ENCODE data around the gene ZBTB7C.

The ZBTB7C gene

DNA sequence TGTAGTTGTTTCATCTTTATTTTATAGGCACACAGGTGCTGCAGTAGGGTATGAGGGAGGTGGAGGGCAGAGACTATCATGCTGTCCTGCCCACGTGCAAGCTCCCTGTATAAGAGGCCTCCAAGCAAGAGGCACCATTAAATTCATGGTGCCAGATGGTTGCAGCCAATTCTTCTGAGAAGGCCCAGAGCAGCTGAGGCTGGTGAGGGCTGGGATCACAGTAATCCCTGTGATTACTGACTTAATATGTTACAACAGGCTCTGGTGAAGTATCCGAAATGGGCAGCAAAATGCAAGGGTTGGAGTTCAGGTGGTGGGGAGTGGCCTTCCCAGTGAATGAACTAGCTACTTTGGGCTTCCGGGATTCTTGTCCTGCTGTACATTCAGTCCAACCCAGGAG is 286.8 kb downstream of the ZBTB7C start:
- no peak for DNase-seq (ENCODE audit: low read depth in 2 of 2)

DNA sequence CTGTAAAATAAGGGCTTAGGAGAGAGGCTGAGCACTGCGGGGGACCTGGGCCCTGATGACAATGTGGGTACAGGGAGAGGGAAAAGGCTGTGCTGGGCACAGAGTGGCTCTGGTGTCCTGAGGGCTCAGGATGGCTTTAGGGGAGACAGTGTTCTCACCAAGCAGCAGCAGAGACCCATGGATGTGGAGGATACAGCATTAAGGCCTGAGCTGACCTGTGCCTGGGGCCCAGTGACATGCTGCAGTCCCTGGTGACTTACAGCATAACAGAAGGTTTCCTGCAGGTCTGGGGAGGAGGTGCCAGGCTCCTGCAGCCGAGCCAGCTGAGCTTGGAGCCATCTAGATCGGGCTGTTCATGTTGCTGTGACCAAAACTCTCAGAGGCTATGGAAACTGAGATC is 287.4 kb downstream of the ZBTB7C start:
- DNase-seq (ENCODE audit: low read depth in 2 of 2) = no peak

DNA sequence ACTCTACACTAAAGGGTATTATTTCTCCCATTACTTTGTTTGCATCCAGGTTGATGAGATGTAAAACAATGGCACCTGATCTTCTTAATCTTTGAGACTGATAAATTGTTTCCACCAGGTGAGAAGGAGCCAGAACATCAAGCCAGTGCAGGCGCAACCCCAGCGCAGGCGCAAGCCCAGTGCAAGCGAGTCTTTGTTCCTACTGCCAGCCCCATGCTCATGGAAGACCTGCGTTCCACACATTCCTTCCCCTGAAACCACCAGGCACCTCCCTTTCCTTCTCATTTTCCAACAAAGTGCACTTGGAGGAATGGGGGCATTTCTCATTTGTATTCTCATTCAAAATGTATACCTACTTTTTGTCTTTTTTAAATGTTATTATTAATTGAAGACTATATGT is 290.0 kb downstream of the ZBTB7C start:
- no peak for DNase-seq (ENCODE audit: low read depth in 2 of 2)

DNA sequence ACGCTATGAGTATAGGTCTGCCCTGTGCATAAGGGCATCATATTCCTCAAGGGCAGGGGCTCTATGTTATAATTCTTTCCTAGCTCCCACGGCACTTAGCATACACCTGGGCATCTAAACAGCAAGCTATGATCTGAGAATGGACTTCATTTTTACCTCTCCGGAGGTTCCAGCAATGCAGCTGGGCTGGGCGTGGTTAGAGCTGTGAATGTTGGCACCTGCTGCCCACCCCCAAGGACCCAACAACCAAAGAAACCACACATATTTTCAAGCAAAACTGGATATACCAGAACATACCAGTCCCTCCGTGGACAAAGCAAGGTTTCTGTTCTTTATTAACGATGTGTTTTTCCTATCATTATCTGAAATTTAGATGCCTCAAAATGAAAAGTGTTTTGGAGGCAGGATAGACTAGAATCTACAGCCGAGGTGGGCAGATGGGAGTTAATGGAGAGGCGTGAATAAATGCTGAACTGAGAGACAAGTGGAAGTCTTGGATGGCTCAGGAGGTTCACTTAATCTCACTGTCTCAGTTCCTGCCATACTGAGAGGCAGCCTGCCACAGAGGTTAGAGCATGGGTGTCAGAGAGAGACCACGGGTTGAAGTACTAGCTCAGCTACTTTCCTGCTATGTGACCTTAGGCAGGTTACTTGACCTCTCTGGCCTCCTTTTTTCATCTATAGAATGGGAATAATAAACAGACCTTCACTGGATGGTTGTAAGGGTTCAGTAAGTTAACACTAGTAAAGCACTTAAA is 292.1 kb downstream of the ZBTB7C start:
- no peak for DNase-seq (ENCODE audit: low read depth in 2 of 2)

DNA sequence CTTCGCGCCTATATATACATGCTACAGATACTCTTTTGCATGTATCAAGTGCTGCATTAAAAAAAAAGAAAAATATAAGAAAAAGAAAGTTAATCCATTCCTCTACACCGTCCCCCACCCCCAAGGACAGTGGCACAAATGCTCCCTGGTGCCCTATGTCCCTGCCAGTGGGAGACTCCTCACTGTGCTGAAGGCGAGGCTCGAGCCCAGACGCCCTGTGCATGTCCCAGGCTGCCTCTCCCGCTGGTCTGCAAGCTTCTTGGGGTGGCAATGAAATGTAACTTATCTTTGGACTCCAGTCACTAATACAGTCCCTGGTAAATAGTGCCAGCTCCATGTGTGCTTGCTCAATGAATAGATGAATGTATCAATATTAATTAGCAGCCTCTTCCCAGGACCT is 293.2 kb downstream of the ZBTB7C start:
- DNase-seq (ENCODE audit: low read depth in 2 of 2) = no peak

DNA sequence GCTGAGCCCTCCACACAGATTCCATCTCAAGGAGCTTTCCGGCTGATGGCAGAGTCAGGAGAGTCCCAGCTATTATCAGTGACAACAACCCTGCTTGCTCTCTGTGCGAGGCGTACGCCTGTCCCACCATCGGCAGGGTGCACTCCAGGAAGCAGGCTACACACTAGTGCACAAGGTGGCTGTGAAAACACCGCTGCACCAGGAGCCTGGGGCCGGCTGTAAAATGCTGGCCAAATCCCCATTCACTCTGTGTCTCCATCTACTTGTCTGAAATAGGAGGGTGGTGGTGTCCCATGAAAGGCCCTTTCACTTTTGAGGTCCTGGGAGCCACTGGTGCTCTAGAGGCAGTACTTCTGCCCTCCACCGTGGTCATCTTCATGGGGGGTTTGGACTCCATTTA is 295.5 kb downstream of the ZBTB7C start:
- DNase-seq (ENCODE audit: low read depth in 2 of 2) = no peak

DNA sequence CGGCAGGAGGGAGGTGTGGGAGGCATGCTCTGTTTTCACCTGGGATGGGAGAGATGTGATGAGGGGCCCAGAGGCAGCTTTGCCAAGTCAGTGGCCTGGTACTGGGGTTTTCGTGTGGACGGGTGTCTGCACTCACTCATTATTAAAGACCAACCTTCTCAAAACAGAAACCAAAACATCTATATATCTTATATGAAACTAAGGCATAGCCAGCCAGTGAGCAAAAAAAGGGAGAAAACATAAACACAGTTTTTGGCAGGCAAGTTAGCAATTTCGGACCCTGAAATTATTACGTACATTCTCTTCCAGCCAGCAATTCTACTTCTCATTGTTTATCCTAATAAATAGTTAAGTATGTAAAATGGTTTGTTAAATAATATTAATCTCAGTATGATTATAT is 297.6 kb downstream of the ZBTB7C start:
- DNase-seq (ENCODE audit: low read depth in 2 of 2) = no peak

DNA sequence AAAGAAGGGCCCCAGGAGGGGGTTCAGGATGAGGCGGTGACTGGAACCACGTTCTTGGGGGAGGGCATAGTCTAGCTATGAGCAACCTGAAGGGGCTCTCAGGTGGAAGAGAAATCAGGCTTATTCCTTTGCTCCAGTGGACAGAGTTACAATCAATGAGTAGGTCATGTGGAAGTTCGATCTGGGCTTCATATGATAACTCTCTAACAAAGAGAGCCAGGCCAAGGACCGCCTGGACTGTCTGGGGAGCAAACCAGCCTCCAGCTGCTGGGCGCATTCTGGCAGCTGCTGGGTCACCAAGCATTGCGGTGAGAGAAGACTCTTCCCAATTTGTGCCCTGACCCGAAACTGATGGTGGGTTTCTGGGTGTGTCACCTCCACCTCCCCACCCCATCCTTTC is 298.4 kb downstream of the ZBTB7C start:
- no peak for DNase-seq (ENCODE audit: low read depth in 2 of 2)

DNA sequence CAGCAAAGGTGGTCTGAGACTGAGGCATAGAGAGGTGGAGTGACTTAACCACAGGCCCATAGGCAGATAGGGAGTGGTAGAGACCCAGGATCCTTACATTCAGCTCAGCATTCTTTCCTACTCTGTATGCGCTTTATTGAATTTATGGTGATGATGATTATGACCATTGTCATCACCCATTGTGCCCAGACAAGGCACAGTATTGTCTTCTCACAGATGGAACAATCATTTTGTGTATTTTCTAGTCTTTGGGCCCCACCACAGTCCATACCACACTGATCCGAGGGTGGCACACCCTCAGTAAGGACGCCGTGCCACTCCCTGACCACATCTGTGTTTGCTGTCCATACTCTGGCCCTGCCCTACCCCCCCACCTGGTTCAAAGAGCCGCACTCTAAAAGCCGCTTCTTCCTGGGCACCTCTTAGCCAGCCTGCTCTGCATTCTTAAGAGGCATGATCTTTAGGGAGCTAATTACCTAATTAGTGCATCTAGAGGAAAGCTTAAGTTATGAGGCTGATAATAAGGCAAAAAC is 299.2 kb downstream of the ZBTB7C start:
- no peak for DNase-seq (ENCODE audit: low read depth in 2 of 2)

DNA sequence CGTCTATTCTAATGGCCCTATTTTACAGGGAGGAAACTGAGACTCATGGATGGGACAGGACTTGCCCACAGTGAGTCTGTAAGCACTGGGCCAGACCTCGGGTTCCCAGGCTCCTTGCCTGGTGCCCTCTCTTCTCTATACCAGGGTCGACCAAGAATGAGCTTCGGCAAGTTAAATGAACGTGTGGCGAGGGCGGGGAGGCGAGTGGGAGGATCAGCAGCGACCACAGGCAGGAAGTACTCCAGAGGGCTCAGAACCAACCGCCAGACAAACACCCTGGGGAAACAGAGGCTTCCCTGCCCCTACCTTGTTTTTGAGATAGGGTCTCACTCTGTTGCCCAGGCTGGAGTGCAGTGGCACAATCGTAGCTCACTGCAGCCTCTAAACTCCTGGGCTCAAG is 301.0 kb downstream of the ZBTB7C start:
- DNase-seq (ENCODE audit: low read depth in 2 of 2) = no peak

DNA sequence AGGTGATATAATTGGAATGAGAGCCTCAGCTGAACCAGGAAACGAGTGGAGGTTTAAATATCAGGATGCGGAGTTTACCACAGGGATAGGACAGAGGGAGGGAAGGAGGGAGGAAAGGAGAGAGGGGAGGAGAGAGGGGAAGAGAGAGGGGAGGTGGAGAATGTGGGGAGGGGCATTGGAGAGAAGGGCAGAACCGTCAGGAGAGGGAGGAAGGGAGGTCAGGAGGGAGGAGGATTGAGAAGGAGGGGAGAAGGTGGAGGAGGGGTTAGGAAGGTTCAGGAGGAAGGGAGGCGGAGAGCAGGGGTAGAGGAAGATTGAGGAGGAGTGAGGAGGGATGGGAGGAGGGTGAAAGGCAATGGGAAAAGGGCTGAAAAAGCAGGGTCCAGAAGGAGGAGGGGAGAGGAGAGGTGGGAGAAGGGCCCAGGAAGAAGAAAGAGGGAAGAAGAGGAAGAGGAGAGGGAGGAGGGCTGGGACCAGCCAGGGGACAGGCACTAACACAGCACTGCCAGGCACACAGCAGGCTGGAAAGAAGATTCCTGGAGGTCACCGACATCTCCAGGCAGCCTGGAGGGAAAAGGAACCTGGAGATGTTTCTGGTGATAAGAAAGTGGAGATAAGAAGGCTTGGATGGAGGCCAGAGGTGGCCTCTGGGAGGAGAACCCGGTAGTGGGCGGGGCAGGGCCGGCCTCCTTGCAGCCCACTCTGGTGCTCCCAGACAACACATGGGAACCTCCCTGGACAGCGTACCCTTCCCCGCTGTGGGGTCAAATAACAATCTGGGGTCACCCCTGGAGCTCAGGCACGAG is 302.0 kb downstream of the ZBTB7C start:
- no peak for DNase-seq (ENCODE audit: low read depth in 2 of 2)

DNA sequence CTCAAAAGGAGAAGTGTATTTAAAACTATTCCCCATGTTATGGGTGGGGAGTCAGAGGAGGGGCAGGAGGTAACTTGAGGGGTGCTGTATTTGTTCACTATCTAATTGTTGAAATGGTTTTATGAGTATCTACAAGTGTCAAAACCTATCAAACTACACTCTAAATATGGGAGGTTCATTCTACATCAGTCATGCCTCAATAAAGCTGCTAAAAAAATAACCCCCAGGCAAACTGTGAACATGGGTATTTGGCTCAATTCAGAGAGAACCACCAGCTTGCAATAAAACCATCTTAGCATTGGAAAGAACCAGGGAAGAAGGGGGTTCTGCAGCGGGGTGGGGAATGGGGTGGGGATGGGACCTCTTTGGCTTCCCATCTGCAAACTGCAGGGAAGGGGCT is 302.7 kb downstream of the ZBTB7C start:
- DNase-seq (ENCODE audit: low read depth in 2 of 2) = no peak

DNA sequence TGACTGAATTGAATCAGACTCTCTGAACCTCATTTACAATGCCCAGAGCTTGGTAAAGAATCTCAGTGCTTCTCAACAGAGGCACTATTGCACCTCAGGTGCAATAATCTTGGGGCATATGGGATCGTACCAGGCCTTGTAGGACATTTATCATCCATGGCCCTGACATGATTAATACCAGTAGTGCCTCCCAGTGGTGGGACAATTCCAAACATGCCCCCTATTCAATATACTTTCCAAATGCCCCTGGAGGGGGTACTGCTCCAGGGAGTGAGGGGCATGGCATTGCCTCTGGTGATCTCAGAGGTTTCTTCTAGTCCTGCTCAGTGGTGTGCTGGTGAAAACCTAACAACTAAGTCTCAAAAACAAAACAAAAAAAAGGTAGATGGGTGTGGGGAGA is 303.9 kb downstream of the ZBTB7C start:
- DNase-seq (ENCODE audit: low read depth in 2 of 2) = no peak

DNA sequence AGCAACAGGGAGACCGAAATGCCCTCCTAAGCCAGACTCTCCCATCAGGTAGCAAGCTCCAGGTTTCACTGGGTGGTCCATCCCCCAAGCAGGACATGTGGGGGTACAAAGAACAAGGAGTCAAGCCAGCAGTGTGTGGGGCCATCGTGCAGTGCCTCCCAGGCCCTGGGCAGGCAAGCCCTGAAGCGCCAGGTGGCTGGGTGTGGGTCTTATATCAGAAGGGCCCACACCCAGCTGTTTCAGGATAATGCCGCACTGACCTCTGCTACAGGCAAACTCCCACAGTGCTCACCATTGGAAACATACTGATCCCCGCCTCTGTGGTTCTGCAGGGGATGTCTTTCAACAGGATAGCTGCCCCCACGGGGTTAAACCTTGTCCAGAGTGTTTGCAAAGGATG is 304.5 kb downstream of the ZBTB7C start:
- DNase-seq (ENCODE audit: low read depth in 2 of 2) = no peak

DNA sequence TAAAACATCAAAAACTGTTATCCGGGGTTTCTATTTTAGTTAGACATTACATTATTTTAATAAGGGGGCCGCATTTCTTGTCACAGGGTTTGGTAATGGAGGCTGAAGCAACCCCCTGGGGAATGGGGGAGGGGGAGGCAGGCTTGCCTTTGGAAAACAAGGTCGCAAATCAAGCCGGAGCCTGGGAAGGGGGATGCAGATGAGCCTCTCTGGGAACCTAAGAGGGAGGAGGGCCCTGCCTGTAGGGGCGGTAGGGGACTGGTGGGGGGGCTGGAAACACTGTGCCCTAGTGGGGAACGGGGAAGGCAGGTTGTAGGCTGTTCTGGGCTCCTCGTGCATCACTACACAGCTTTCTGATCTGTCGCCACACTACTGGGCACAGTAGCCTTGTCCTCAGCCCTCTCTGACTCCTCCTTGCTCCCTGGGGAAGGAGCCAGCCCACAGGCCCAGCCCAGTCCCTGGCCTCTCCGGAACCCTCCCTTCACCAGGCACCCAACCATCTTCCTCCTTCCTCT is 308.5 kb downstream of the ZBTB7C start:
- DNase-seq (ENCODE audit: low read depth in 2 of 2) = no peak

DNA sequence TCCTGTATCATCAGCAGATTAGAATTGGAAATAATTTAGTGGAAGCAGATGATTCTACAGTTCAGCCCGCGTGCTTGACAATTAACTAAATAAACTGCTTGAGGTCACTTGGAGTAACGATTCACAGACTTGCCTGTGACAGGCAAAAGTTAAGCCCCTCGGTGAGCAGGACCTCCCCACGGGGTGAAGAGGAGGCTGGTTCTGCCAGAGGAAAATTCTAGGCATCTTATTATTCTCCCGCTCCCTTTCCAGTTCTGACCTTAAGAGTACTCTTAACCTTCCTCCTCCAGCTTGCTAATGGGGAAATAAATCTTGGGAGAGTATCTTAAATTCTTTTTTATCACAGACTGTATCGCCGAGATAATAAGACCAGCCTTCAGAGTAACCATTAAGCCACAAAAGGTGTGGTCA is 309.0 kb downstream of the ZBTB7C start:
- no peak for DNase-seq (ENCODE audit: low read depth in 2 of 2)

DNA sequence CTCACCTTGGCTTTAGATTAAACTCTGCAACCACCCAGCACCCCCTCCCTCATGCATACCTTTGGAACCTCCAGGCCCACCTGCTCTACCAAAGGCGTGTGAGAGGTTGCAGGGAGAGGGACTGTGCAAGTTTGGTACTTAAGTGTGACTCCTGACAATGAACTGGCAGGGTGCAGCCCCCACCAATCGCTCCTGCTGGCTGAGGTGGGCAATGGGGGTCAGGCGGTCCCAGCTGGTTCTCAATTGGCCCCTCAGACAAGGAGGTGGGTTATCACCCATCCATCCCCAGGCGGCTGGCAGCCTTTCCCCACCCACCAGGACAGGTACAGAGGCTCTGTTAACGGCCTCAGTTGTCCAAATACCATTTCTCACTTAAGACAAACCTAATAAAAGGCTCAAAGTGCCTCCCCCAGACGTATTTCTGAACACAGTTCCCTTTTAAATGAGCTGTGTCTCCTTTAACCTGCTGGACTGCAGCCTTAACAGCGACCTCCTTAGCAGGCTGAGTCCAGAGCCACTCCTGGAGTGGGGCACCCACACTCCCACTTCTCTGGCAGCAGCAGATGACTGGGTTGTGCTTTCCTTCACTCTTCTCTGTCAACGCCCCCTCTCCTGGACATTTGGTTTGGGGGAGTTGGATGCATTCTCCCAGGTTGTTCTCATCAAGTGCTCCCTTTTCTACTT is 309.6 kb downstream of the ZBTB7C start:
- no peak for DNase-seq (ENCODE audit: low read depth in 2 of 2)

DNA sequence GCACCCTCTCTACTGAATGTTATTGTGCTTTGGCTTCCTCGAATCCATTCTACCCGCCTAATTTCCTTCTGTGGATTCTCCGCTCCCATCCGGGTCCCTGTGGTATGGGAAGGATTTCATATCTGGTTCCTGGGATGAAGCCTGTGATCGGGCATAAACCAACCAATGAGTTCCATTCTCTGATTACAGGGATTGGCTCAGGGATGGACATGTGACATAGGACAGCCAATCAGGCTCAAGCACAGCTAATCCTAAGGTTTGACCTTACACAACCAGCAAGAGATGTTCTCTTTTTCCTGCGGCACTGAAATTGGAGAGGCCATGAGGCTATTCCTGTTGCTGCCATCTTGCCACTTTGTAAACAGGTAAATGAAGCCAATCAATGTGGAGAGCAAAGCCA is 310.6 kb downstream of the ZBTB7C start:
- no peak for DNase-seq (ENCODE audit: low read depth in 2 of 2)

DNA sequence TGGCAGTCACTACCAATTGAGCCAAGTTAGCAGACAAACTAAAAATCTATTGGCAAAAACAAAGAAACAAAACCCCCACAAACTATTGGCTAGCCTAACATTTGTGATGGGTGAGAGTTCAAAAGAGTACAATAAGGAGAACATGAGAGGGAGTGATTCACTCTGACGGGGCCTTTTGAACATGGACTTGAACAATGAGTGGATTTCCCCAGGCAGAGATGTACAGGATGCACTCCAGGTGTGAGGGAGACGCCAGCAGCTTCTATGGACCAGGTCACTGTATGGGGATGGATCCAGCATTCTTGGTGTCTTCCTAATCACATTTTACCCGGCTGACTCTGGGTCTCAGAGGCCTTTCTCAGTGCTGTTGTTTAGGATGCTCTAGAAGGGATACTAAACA is 311.2 kb downstream of the ZBTB7C start:
- no peak for DNase-seq (ENCODE audit: low read depth in 2 of 2)

DNA sequence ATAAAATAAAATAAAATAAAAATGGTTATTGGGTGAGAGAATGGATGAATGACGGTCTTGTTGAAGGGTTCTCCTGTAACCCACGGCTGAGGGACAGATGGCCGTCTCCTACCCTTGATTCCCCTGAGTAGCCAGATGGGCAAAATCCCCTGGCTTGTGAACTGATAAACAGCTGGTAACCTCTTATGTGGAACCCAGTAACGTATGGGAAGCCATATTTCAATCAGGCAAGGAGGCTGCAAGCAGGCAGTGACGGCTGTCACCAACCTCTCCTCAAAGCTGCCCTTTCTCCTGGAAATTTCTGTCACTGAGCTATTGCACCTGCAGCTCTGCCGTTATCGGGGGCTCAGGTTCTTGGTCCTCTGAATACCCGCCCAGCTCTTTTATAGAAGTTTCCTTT is 313.5 kb downstream of the ZBTB7C start:
- DNase-seq (ENCODE audit: low read depth in 2 of 2) = no peak

DNA sequence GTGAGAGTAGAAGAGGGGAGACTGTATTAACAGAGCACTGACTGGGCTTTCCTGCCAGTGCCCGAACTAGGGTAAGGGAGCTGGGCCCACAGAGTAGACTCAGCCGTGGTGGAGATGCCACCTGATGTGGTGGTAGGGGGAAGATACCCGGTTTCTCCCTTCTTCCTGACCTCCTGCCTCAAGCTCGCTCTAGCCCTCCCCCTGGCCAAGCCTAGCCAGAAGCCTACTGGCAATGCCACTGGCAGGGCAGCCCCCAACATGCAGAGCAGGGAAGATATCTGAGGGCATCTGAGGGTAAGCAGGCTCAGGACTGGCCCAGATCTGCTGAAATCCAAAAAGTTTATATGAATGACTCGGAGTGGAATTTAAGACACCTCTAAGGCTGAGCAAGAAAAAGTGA is 316.1 kb downstream of the ZBTB7C start:
- DNase-seq (ENCODE audit: low read depth in 2 of 2) = no peak

DNA sequence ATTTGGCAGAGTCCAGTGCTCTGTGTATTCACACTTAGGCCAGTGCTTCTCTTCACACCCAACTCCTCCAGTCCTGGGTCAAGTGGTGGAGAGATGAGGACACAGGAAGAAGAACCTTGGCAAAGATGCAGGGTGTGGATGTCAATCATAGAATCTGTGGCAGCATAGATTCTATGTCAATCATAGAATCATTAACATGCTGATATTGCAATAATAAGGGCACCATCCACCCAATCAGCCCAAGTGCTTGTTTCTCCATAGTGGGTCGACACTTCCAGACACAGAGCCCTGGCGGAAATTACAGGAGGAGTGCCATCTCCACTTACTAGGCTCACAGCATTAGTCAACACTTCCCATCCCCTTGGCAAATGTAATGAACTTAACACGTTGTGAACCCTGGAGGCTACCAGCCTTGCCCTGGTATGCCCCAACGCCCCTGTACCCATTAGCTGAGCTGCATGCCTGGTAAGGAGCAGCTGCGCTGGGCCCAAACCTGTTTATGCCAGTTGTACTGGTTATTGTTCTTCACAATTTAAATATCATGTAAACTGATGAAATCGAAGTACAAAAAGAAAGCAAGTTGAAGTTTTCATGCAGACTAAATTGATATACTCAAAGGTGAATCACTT is 317.2 kb downstream of the ZBTB7C start:
- no peak for DNase-seq (ENCODE audit: low read depth in 2 of 2)
